OCI-LY7 (cell line): Measurements from ENCODE around the gene RPH3AL. TPM values are rescaled to one million over a fixed set of nuclear protein-coding genes. Genes with fewer than 3 reads are reported as not detected.

Source experiments
- BruUV-seq: library from RNA; stranded (reverse); fragments of 400-500 nt; replicated peaks from 2 replicates; lab custom pipeline; 2021; lab: Mats Ljungman, UMichigan
- CTCF ChIA-PET: fragments of 300-600 bp; sonication (Branson Sonifier 250); formaldehyde crosslinking; loops from one replicate; lab custom pipeline; 2022; ENCODE audit warnings: antibody characterized with exemption; ENCODE audit not compliant: unreplicated experiment; lab: Charles Lee
- POLR2A ChIA-PET: fragments of 300-600 bp; sonication (Branson Sonifier 250); formaldehyde crosslinking; loops from one replicate; lab custom pipeline; 2022; ENCODE audit warnings: antibody characterized with exemption; lab: Charles Lee
- DNase-seq: peaks from one replicate; pipeline ENCODE4 v3.0.0-alpha.2; 2015; ENCODE audit warnings: low spot score
- H2AFZ ChIP-seq: fragments of 200-600 bp; sonication (generic), shearing (Covaris generic); 2 replicates; pipeline ENCODE4 v1.6.1; 2014; ENCODE audit warnings: mild to moderate bottlenecking, antibody characterized with exemption, low read length, moderate library complexity
- H3K27ac ChIP-seq: fragments of 200-600 bp; sonication (generic); 2 replicates; pipeline ENCODE4 v1.5.1; 2014; ENCODE audit warnings: mixed run types, low read depth, mild to moderate bottlenecking, moderate library complexity, low read length, inconsistent platforms; ENCODE audit not compliant: poor library complexity, severe bottlenecking
- H3K36me3 ChIP-seq: fragments of 200-600 bp; sonication (generic); 2 replicates; pipeline ENCODE4 v1.6.1; 2014; ENCODE audit warnings: mild to moderate bottlenecking, antibody characterized with exemption, low read length, moderate library complexity, mixed read lengths; ENCODE audit not compliant: insufficient read depth
- H3K4me1 ChIP-seq: fragments of 200-600 bp; sonication (generic); 2 replicates; pipeline ENCODE4 v1.5.1; 2014; ENCODE audit warnings: mild to moderate bottlenecking, low read length; ENCODE audit not compliant: insufficient read depth, poor library complexity, severe bottlenecking
- H3K4me2 ChIP-seq: fragments of 200-600 bp; sonication (generic); 2 replicates; pipeline ENCODE4 v1.6.1; 2014; ENCODE audit warnings: mild to moderate bottlenecking, low read length
- H3K4me3 ChIP-seq: fragments of 200-600 bp; sonication (generic); 2 replicates; pipeline ENCODE4 v1.5.1; 2014; ENCODE audit warnings: mild to moderate bottlenecking, low read depth, low read length; ENCODE audit not compliant: poor library complexity, severe bottlenecking
- H3K79me2 ChIP-seq: fragments of 200-600 bp; sonication (generic); 2 replicates; pipeline ENCODE4 v1.6.1; 2016; ENCODE audit warnings: low read depth, mild to moderate bottlenecking, low read length, moderate library complexity, mixed read lengths; ENCODE audit not compliant: insufficient read depth
- H3K9me2 ChIP-seq: fragments of 200-600 bp; sonication (generic); 2 replicates; pipeline ENCODE4 v1.6.1; 2016; ENCODE audit warnings: mild to moderate bottlenecking, low read length, mixed read lengths; ENCODE audit not compliant: insufficient read depth
- H3K9me3 ChIP-seq: fragments of 200-600 bp; sonication (generic); 2 replicates; pipeline ENCODE4 v1.6.1; 2014; ENCODE audit warnings: mild to moderate bottlenecking, mixed run types, low read length, mixed read lengths
- H4K20me1 ChIP-seq: fragments of 200-600 bp; sonication (generic); 2 replicates; pipeline ENCODE4 v1.6.1; 2014; ENCODE audit warnings: mild to moderate bottlenecking, antibody characterized with exemption, low read length, moderate library complexity, mixed read lengths; ENCODE audit not compliant: insufficient read depth
- CTCF ChIP-seq: fragments of 200-600 bp; sonication (generic); conservative IDR thresholded peaks from 2 replicates; pipeline ENCODE4 v1.5.1; 2014; ENCODE audit warnings: mild to moderate bottlenecking, antibody characterized with exemption, low read length, moderate library complexity, mixed read lengths
- EZH2phosphoT487 ChIP-seq: fragments of 200-600 bp; sonication (generic); IDR thresholded peaks from 2 replicates; pipeline ENCODE4 v1.6.1; 2018; ENCODE audit warnings: low read depth, borderline replicate concordance, mild to moderate bottlenecking, mixed run types, antibody characterized with exemption, low read length, moderate library complexity, mixed read lengths
- intact Hi-C: fragments of 100-400 bp; cut with micrococcal nuclease; formaldehyde crosslinking; loops from one replicate; pipeline ENCODE4 v1.10.0; 2022; ENCODE audit not compliant: unreplicated experiment
- total RNA-seq, 2 experiments: library from RNA; depleted of rRNA in 1 of 2; stranded (reverse); fragments of >200 nt in 1 of 2; shearing (Covaris generic) in 1 of 2; gene quantifications; 2 replicates each; pipeline ENCODE4 v1.2.3, GENCODE V29; 2014 to 2022

RPH3AL gene
- total RNA-seq, 2 experiments from 2014 or later, result 1.0 to 2.2 TPM

- DNase-seq, result no peak
- ChIA-PET CTCF (interaction anchor here (0.7 kb wide), 1 partner anchor 379 kb away, joined by 9 read pairs; no protein-coding TSS in a partner anchor), POLR2A (no interaction called here)
- no peaks in the 10 kb centered on the region for H3K9me2 ChIP-seq
- BruUV-seq, result no TSS peak
- H3K9me3 ChIP-seq, result no peaks in the 10 kb centered on the region
- no peaks in the 10 kb centered on the region for H3K4me1 ChIP-seq
- TF ChIP-seq CTCF (no peak), EZH2phosphoT487 (no peak)
- H3K4me3 ChIP-seq, result no peak overlapping the region
- H3K36me3 ChIP-seq, result no peaks in the 10 kb centered on the region
- no peaks in the 10 kb centered on the region for H3K79me2 ChIP-seq
- H4K20me1 ChIP-seq, result no peaks in the 10 kb centered on the region
- H3K27ac ChIP-seq, result no peak overlapping the region
- intact Hi-C loops, result no loop called here
- H3K4me2 ChIP-seq, result no peak overlapping the region
- H2AFZ ChIP-seq, result no peak overlapping the region
Observed at GRCh38 chr17:247767-248166, 104.8 kb downstream of the RPH3AL start.

DNA sequence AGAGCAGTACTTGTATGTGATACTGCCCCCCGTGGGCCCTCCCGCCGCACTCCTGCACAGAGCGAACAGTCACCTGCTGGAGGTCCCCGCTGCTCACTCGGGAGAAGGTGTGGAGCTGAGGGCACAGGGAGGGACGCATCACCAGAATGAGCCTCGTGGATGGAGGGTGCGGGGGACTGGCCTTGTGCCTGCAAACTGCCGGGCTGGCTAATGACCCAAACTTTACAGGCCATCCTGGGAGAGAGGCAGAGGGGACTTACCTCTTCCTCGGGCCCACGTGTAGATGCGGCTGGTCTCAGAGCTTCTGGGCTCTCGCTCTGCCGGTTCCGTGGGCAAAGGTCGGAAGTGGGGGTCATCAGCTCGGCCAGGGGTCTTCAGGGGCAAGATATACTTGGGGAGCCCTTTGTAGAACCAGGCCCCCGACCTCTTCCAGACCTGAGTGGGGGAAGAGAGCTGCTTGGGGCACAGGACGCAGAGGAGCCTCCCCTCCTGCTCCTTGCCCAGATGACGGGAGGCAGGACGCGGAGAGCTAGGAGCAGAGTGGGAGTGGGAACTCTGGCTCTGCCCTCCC, 105.7 kb downstream of the RPH3AL start:
- Histone ChIP-seq H3K9me2 (no peaks in the 10 kb centered on the region), H2AFZ (no peak overlapping the region), H3K79me2 (no peaks in the 10 kb centered on the region), H3K4me2 (no peak overlapping the region), H3K9me3 (no peaks in the 10 kb centered on the region), H3K4me3 (no peak overlapping the region), H3K36me3 (no peaks in the 10 kb centered on the region), H4K20me1 (no peaks in the 10 kb centered on the region), H3K27ac (no peak overlapping the region), H3K4me1 (no peaks in the 10 kb centered on the region)
- no peak for TF ChIP-seq CTCF
- TF ChIP-seq EZH2phosphoT487, result no peak
- BruUV-seq, result no TSS peak
- intact Hi-C loops, result no loop called here
- POLR2A ChIA-PET, result no interaction called here
- DNase-seq, result no peak
- CTCF ChIA-PET, result no interaction called here

DNA sequence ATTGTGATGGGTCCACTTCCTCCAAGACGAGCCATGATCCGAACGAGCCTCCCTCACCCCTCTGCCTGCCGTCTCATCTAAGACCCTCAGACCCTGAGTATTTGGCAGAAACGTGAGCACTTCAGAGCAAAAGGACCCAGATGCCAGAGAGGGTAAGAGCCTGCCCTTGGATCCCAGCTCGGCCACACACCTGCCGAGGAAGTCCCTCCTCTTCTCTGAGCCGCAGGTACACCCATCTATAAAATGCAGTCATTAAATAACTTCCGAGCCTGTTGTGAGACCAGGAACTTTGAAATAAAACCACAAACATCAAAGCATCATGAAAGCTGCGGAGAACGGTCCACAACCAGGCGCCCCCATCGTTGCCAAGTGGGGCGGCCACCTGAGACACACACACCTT, 106.4 kb downstream of the RPH3AL start:
- H3K27ac ChIP-seq, result no peak overlapping the region
- TF ChIP-seq EZH2phosphoT487 (no peak), CTCF (no peak)
- POLR2A ChIA-PET, result no interaction called here
- CTCF ChIA-PET, result no interaction called here
- DNase-seq, result no peak
- H3K79me2 ChIP-seq, result no peaks in the 10 kb centered on the region
- H4K20me1 ChIP-seq, result no peaks in the 10 kb centered on the region
- H3K9me2 ChIP-seq, result no peaks in the 10 kb centered on the region
- H3K36me3 ChIP-seq, result no peaks in the 10 kb centered on the region
- no peaks in the 10 kb centered on the region for H3K9me3 ChIP-seq
- no TSS peak for BruUV-seq
- H3K4me2 ChIP-seq, result no peak overlapping the region
- no peak overlapping the region for H2AFZ ChIP-seq
- intact Hi-C loops, result no loop called here
- H3K4me3 ChIP-seq, result no peak overlapping the region
- no peaks in the 10 kb centered on the region for H3K4me1 ChIP-seq
